GM21423 (cell line): ENCODE results near the gene PAFAH1B1.
A peak's percentile ranks its signal among the peaks of the same experiment; 100 is the strongest.

ENCODE experiments used
- ATAC-seq: cut with Tn5 transposase; IDR thresholded peaks from one replicate; pipeline ENCODE4 v1.9.1; 2021; ENCODE audit warnings: mild to moderate bottlenecking, moderate library complexity; ENCODE audit not compliant: unreplicated experiment

Gene PAFAH1B1

DNA sequence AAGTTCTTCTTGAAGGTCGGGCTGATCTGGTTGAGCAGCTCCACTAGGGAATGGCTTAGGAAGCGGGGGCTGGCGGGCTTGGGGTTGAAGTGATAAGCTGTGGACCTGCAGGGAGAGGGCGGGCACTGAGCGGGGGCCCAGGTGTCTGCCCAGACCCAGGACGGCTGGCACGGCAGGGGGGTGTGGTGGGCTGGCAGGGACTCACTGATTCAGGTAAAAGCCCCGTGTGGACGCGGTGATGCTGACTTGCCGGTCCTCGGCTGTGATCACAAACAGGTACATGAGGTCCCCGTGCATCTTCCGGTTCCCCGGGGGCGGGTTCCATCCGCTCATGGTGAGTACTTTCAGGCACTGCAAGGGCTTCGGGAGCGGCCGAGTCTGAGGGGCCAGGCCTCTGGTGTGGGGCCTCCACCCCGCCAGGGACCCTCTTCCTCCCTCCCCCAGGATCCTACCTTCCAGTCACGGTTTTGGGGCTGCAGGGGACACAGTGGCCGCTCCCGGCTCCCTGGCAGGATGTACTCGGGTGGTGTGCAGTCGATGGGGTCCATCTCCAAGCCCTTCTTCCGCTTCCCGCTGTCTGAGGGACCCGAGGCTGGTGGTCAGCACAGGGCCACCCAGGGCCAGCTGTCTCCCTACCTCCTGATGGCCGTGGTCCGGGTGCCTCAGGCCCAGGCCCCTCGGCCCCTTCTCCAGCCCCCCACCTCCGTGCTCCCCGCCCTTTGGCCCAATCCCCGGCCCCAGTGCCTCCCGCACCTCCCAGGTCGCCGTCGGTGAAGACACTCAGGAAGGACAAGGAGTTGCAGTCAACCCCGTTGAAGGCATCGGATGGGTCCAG, 107.9 kb downstream of the PAFAH1B1 start:
- ATAC-seq: no peak

DNA sequence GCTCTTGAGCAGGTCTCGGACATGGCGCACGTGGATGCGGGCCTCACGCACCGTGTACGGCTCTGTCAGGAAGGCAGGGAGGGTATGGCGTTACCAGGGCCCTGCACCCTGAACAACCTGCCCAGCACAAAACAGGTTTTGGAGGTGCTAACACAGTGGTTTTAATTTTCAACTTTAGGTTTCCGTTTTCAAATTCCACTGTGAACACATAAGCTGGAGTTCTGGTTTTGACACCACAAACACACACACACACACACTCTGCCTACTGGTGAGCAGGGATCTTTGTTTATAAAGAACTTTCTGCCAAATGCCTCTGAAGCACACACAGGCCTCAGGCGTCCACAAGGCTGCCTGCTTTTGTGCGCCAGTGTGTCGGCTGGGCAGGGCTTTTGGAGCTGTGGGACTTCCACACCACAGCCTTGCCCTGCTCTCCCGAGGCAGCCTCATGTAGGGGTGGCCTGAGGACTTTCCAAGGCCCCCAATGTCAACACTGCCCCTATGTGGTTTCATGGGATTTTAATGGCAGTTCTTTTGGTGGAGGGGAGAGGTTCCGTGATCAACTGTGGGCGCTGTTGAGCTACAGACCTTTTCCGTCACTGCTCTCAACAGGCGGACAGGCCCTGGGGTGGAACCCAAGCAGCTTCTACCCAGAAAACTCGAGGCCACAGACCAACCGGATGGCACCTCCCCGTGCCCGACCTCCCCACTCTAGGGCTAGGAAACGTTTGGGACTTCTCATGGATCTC, 108.7 kb downstream of the PAFAH1B1 start:
- ATAC-seq: no peak

DNA sequence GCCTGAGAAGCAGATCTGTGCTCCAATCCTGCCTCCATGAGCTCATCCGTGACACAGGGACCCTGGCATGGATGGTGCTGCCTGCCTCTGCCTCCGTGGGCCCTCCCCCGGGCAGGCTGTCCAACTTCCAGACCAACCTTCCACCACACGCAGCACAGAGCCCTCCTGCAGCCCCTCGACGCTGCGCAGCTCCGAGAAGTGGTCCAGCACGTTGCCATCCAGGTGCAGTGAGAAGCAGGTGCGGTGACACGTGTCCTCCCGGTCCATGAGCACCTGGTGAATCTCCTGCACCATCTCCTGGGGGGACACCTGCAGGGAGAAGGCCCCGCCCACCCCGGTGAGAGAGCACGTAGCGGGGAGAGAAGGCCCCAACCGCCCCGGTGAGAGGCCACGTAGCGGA, 109.7 kb downstream of the PAFAH1B1 start:
- ATAC-seq: no peak

DNA sequence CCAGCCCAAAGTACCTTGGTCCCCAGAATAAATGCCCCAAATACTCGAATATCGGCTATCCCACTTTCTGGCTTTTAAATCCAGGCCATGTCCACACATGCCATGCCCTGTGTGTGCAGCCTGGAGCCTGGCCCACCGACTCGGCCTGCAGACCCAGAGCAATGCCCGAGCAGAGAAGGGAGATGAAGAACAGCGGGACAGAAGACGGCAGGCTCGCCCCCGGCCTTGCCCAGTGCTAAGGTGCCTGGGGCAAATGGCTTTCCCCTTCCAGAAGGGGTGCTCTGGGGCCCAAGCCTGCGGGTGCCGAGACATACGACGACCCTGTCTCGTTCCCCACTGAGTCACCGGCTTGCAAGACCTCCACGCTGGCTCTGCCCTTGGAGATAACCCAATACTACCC, 110.2 kb downstream of the PAFAH1B1 start:
- no peak for ATAC-seq

GRCh38 chr17:2704031-2704889, 110.8 kb downstream of the PAFAH1B1 start:
- no peak for ATAC-seq

DNA sequence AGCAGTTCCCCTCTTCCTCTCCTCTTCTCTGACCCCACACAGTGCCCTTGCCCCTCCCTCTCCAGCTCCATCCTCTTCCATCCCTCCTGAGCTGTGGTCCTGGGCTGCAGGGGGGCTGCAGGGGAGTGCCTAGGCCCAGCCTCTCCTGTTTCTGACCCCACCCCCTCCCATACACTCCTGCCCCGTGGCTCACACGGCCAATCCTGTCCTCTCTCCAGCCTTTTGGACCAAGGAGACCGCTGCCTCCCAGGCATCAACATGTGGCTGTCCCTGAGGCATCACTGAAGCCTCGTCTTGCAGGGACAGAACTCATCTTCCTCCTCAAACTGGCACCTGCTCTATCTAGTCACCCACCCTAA, 111.4 kb downstream of the PAFAH1B1 start:
- no peak for ATAC-seq

DNA sequence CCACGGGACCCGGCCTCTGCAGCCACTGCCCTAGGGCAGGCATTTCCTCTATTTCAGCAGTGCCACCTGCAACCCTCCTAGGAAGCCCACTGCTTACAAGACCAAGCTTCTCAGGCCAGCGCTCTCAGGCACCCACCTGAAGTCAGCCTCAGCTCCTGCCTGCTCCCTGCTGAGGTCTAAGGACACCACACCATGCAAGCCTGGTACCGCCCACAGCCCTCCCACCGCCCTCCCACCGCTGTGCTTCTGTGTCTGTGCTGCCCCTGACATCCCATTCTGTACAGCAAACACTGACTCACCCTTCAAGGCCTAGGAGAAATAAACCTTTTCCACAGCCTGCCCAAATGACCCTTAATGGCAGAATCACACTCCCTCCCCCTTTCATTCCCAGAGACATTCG, 111.8 kb downstream of the PAFAH1B1 start:
- no peak for ATAC-seq

- ATAC-seq: no peak
Observed at GRCh38 chr17:2705888-2706795, 112.7 kb downstream of the PAFAH1B1 start.

GRCh38 chr17:2706911-2707510, 113.6 kb downstream of the PAFAH1B1 start:
- ATAC-seq: no peak

DNA sequence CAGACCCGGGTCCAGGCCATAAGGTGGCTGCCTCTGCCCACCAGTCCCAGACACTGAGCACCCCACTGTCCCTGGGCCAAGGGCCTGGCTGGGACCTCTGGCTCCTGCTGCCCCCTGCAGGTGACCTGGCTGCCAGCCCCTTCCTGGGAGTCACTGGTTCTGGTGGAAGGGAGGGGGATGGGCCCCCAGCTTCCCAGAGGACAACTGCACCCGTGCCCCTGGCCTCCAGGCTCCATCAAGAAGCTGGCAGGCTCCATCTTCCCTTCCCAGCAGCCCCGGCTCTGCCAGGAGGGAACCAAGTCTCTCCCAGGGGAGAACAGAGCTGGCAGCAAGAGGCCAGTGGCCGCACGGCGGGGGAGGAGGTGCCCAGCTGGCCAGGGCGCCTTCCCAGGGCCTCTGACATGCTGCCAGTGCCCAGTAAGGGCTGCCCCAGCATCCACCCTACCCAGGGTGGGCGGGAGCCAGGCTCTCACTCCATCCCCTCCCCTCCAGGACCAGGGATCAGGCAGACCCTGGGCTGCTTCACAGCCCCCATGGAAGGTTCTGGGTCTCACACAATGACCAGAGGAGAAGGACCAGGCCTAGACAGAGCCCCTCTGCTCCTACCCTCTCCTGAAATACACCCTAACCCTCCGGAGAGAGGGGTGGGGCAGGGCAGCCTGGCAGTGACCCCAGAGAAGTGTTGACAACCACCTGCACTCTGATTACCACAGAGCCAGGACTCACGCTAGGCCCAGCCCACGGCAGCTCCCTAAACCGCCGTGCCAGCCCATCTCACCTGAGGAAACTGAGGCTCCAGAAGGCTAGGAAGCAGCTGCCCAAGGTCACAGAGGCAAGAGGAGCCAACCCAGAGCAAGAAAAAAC, 114.5 kb downstream of the PAFAH1B1 start:
- ATAC-seq: no peak

- ATAC-seq: no peak
Observed at GRCh38 chr17:2708585-2709182, 115.2 kb downstream of the PAFAH1B1 start.

GRCh38 chr17:2709183-2709661, 115.8 kb downstream of the PAFAH1B1 start:
- no peak for ATAC-seq

- no peak for ATAC-seq
Observed at GRCh38 chr17:2710071-2710802, 116.8 kb downstream of the PAFAH1B1 start.

- peak; percentile 25 for ATAC-seq
Observed at GRCh38 chr17:2710803-2711607, 117.6 kb downstream of the PAFAH1B1 start.

- ATAC-seq: peak; percentile 71
Observed at GRCh38 chr17:2711608-2712299, 118.3 kb downstream of the PAFAH1B1 start, which contains the start of gene CLUH. TSS of gene CLUH (minus strand) at chr17:2711764. CDS start at chr17:2711661, 103 bp downstream.
